Epidermal melanocyte (primary cell): ENCODE data around the gene IL1RAPL1.

Experiments
- DNase-seq: peaks from one replicate; pipeline ENCODE4 v3.0.0; 2011; ENCODE audit warnings: low spot score; ENCODE audit not compliant: insufficient read length

The IL1RAPL1 gene

GRCh38 chrX:30005813-30006212 lies 1418.6 kb downstream of the IL1RAPL1 start:
- DNase-seq, result no peak
